Measurements from ENCODE around the gene SPRN. TPM values are rescaled to one million over a fixed set of nuclear protein-coding genes. Genes with fewer than 3 reads are reported as not detected.

Gene SPRN
- total RNA-seq, 2 donors from 2014 or later, result not detected

DNA sequence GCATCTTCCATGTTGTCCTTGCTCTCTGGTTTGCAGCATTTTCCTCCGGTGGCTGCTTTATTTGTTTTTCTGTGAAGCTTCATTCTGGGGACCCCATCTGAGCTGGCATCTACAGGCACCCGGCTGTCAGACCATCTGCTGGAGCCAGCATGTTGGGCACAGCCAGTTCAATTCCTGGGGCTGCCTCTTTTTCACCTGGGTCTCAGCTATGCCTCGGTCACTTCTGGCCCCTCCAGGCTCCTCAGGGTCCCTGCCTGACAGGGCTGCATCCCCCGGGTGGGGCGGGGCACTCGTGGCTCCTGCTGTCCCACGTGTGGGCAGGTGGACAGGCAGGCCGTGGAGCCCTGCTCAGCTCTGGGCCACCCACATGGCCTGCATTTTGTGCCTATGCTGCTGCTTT lies 37.4 kb upstream of the SPRN start:
- Histone ChIP-seq H3K27ac (no peak overlapping the region), H3K36me3 (no peaks in the 10 kb centered on the region), H3K27me3 (no peaks in the 10 kb centered on the region), H3K4me3 (no peak overlapping the region), H3K4me1 (no peaks in the 10 kb centered on the region), H3K9me3 (no peaks in the 10 kb centered on the region)
- TF ChIP-seq, protein P1, sequence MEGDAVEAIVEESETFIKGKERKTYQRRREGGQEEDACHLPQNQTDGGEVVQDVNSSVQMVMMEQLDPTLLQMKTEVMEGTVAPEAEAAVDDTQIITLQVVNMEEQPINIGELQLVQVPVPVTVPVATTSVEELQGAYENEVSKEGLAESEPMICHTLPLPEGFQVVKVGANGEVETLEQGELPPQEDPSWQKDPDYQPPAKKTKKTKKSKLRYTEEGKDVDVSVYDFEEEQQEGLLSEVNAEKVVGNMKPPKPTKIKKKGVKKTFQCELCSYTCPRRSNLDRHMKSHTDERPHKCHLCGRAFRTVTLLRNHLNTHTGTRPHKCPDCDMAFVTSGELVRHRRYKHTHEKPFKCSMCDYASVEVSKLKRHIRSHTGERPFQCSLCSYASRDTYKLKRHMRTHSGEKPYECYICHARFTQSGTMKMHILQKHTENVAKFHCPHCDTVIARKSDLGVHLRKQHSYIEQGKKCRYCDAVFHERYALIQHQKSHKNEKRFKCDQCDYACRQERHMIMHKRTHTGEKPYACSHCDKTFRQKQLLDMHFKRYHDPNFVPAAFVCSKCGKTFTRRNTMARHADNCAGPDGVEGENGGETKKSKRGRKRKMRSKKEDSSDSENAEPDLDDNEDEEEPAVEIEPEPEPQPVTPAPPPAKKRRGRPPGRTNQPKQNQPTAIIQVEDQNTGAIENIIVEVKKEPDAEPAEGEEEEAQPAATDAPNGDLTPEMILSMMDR (IDR thresholded peaks at IDR 0.05), result no peak
- peak; percentile 21 for DNase-seq (ENCODE audit: low spot score)

DNA sequence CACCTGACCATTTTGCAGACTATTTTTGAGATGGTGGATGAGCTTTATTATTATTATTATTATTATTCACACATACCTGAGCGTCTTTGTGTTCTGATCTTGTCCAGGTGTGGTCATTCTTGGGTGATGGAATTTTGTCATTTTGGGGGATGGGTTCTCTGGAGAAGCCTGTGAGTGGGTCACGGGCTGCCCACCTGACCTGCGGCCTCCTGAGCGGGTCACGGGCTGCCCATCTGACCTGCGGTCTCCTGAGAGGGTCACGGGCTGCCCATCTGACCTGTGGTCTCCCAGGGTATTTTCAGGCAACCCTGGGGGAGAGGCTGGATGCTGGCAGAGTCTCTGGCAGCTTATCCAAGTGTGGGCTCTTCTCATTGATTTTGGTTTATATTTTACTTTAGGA lies 36.6 kb upstream of the SPRN start:
- Histone ChIP-seq H3K9me3 (no peaks in the 10 kb centered on the region), H3K4me3 (no peak overlapping the region), H3K36me3 (no peaks in the 10 kb centered on the region), H3K27ac (no peak overlapping the region), H3K4me1 (no peaks in the 10 kb centered on the region), H3K27me3 (no peaks in the 10 kb centered on the region)
- TF ChIP-seq, protein P1 (IDR thresholded peaks at IDR 0.05), result no peak
- peak; percentile 16 for DNase-seq (ENCODE audit: low spot score)

DNA sequence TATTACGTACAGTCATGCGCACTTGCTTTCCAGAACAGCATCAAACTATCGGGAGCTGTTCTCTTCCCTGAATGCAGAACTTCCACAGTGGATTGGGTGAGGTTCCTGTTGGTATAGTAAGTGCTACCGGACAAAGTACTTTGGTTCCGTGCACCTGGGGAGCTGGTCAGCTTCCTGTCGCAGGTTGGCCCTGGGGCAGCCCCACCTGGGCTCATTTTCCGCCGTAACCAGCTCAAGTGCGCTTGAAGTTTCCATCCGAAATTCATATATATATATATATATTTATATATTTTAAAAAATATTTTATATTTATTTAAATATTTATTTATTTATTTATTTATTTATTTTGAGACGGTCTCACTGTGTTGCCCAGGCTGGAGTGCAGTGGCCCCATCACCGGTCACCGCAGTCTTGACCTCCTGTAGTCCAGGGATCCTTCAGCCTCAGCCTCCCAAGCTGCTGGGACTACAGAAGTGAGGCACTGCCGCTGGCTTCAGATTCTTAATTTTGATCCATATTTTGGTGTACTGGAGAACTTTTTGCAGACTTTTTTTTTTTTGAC lies 35.9 kb upstream of the SPRN start:
- Histone ChIP-seq H3K4me1 (no peaks in the 10 kb centered on the region), H3K36me3 (no peaks in the 10 kb centered on the region), H3K9me3 (no peaks in the 10 kb centered on the region), H3K27ac (no peak overlapping the region), H3K4me3 (no peak overlapping the region), H3K27me3 (no peaks in the 10 kb centered on the region)
- TF ChIP-seq, protein P1 (IDR thresholded peaks at IDR 0.05), result no peak
- DNase-seq (ENCODE audit: low spot score), result peak; percentile 57

DNA sequence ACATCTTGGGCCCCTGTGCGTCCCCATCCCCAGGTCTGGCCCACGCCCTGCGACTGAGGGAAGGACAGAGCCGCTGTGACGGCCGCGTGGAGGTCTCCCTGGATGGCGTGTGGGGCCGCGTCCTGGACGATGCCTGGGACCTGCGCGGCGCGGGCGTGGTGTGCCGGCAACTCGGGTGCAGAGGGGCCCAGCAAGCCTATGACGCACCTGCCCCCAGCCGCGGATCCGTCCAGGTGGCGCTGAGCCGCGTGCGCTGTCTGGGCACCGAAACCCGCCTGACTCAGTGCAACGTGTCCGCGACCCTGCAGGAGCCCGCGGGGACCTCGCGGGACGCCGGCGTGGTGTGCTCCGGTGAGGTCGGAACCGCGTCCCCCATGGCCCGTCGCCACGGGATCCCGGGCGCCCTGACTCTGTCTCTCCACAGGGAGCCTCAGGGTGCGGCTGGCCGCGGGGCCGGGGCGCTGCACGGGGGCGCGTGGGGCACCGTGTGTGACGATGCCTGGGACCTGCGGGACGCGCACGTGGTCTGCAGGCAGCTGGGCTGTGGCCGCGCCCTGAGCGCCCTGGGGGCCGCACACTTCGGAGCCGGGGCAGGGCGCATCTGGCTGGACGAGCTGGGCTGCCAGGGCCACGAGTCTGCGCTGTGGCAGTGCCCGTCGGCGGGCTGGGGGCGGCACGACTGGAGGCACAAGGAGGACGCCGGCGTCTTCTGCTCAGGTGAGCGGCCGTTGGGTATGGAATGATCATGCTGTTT lies 35.2 kb upstream of the SPRN start:
- H3K9me3 ChIP-seq, result no peaks in the 10 kb centered on the region
- TF ChIP-seq, protein P1 (IDR thresholded peaks at IDR 0.05), result no peak
- no peak overlapping the region for H3K27ac ChIP-seq
- no peaks in the 10 kb centered on the region for H3K4me1 ChIP-seq
- H3K27me3 ChIP-seq, result no peaks in the 10 kb centered on the region
- no peaks in the 10 kb centered on the region for H3K36me3 ChIP-seq
- H3K4me3 ChIP-seq, result no peak overlapping the region
- DNase-seq (ENCODE audit: low spot score), result peak; percentile 49

DNA sequence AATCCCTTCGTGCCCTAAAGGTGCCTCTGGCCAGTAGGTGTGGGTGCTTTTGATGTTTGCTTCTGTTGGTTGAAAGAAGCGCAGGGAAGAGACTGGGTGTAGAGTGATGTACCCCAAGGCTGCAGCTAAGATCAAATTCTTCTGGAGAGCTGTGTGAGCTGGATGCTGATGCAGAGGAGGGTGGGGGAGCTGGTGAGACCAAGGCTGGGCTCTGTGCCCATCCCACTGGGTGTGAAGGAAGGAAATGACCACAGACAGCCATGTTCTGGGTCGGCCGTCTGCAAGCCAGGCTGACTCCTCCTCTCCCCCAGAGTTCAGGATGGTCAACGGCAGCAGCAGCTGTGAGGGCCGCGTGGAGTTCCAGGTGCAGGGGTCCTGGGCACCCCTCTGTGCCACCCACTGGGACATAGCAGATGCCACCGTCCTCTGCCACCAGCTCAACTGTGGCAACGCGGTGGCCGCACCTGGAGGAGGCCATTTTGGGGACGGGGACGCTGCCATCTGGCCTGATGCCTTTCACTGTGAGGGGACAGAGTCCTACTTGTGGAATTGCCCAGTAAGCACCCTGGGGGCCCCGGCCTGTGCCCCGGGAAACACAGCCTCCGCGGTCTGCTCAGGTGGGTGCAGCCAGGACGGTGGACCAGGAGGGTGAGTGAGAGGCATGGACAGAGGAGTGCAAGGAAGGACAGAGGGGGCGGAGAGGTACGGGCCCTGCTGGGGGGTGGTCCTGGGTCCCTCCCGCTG lies 34.5 kb upstream of the SPRN start:
- peak; percentile 21 for DNase-seq (ENCODE audit: low spot score)
- Histone ChIP-seq H3K4me1 (no peaks in the 10 kb centered on the region), H3K4me3 (no peak overlapping the region), H3K9me3 (no peaks in the 10 kb centered on the region), H3K27ac (no peak overlapping the region), H3K27me3 (no peaks in the 10 kb centered on the region), H3K36me3 (no peaks in the 10 kb centered on the region)
- TF ChIP-seq, protein P1 (IDR thresholded peaks at IDR 0.05), result no peak
